ENCODE results near the gene SRCAP. TPM values are rescaled to one million over a fixed set of nuclear protein-coding genes. Genes with fewer than 3 reads are reported as not detected.
A peak's percentile ranks its signal among the peaks of the same experiment; 100 is the strongest.

SRCAP gene
- total RNA-seq, 1 experiment from 2014 or later, result 7.4 TPM

DNA sequence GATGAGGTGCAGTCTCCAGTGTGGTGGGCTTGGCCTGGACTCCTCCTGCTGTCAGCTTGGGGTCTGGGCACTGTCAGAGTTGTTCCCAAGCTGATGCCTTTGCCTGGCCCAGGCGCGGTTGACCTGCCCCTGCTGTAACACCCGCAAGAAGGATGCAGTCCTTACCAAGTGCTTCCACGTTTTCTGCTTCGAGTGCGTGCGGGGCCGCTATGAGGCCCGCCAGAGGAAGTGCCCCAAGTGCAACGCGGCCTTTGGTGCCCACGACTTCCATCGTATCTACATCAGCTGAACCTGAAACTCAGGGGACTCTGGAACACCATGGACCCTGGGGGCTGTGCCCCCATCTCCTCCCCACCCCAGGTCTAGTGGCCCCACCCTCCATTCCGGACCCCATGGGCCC is 74.9 kb downstream of the SRCAP start:
- H3K27me3 ChIP-seq (ENCODE audit: control insufficient read depth, insufficient read depth, low read length), result no peaks in the 10 kb centered on the region
- DNase-seq, result no peak
- H3K4me3 ChIP-seq (ENCODE audit: insufficient read depth, low read depth, low read length), result no peak overlapping the region
- peaks cover 32% of the 10 kb centered on the region for H3K36me3 ChIP-seq (replicated peaks; ENCODE audit: control insufficient read depth, insufficient read depth, low read length)

DNA sequence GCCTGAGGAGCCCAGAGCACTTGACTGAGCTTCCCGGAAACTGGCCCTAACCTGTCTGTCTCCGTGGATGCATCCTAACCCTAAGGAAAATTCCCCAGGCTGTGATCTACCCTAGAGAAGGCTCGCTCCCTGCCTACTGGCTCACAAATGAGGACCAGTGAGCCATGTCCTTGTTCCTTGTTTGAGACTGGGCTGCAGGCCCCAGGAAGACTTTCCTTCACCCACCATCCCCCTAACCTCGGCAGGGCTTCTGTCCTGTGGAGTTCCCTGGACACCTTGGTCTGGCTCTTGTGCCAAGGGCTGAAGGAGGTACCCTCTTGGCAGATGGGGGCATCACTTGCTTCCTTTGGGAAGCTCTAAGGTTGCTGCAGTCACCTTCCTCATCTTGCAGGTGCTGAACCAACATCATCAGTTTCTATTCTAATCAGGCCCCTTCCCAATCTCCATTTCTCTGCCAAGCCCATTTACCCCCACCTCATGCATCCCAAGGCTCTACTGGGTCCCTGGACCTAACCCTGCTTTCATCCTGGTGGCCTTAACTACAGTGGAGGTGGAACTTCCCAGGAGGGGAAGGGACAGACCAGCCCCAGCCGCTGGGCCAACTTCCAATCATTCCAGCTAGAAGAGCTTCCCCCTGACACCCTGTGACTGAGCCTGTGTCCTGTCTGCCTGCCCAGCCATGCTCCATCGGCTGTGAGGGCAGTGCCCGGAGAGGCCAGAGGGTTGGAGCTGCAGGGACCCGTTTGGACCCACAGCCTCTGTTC is 75.6 kb downstream of the SRCAP start:
- no peak for DNase-seq
- peak overlapping the region; percentile 67 for H3K4me3 ChIP-seq (ENCODE audit: insufficient read depth, low read depth, low read length)

DNA sequence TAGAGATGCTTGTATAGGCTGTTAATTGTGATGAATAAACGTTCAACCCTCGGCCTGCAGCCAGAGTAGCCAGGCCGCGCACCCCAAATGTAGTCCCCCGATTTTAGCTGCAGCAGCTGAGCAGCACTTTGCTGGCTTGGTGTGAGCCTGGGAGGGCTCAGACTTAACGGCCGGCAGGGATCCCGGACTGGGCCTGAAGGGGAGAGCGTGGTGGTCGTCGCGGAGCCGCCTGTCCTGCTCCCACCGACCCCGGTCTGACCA is 76.1 kb downstream of the SRCAP start:
- no peak for DNase-seq
- peaks cover 22% of the 10 kb centered on the region for H3K36me3 ChIP-seq (replicated peaks; ENCODE audit: control insufficient read depth, insufficient read depth, low read length)
- H3K27me3 ChIP-seq (ENCODE audit: control insufficient read depth, insufficient read depth, low read length), result no peaks in the 10 kb centered on the region
- peak overlapping the region; percentile 67 for H3K4me3 ChIP-seq (ENCODE audit: insufficient read depth, low read depth, low read length)

More for the DNA sequence above, 75.6 kb downstream of the SRCAP start:
- Histone ChIP-seq H3K36me3 (replicated peaks; ENCODE audit: control insufficient read depth, insufficient read depth, low read length) (peaks cover 24% of the 10 kb centered on the region), H3K27me3 (ENCODE audit: control insufficient read depth, insufficient read depth, low read length) (no peaks in the 10 kb centered on the region)

DNA sequence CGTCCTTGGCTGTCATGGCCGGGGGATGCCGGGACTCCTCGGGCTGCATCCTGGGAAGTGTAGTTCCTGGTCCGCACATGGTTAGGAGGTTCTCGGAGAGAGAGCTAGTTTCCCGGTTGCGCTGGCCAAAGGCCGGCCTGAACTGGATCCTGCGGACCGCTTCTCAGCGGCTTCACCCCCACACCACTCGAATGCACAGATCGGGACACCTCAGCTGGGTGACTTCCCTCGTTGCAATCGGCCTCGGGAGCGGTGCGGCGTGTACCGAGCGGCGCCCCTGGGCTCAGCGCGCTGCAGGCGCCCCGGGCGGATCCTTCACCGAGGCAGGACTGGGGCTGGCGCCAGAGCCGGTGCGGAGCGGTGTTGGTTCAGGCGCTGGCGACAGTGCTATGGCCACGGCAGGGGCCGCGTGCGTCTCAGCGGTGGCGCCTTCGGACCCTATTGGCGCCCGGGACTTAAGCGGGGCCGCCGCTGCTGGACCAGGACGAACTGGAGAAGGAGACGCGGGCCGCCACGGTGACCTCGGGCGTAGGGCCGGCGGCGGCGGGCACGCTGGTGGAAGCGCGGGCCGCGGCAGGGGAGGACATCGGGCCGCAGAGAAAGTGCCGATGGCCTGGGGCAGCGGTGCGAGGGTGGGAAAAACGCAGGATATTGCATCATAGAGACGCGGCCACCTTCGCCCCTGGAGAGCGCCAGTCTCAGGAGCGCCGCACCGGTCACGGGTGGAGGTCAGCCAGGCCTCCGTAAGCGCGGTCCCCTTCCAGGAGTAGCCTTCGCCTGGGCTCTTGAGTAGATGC is 76.6 kb downstream of the SRCAP start:
- Histone ChIP-seq H3K4me3 (ENCODE audit: insufficient read depth, low read depth, low read length) (peak overlapping the region; percentile 67), H3K27me3 (ENCODE audit: control insufficient read depth, insufficient read depth, low read length) (no peaks in the 10 kb centered on the region), H3K36me3 (replicated peaks; ENCODE audit: control insufficient read depth, insufficient read depth, low read length) (peaks cover 19% of the 10 kb centered on the region)
- peak; percentile 99 for DNase-seq

DNA sequence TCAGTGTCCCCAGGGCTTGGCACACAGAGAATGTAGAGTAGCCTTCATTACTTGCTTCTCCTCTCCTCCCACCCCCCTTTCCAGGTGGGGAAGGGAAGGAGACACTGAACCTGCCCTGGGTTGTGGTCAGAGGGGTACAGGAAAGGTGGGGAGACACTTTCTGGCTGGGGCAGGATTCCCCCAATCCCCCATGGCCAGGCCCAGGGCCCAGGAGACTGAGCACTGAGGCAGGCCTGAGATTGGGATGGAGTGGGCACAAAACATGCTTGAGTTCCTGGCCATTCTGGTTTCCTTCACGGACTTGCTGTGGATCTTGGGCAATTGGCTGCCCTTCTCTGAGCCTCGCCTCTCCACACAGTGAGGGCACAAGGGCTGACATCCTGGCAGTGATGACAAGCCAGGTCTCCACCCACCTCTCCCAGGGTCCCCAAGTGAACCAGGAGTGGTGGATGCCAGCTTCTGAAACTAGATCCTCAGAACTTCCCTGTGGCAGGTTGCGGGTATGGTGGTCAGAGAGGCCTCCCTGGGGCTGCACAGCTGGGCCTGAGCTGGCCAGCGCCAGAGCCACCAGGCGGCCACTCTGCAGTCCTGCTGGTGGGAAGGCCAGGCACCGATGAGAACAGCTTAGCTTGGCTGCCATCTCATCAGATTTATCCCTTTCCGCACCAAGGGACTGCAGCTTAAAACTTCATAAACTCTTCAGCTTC is 78.8 kb downstream of the SRCAP start:
- no peaks in the 10 kb centered on the region for H3K27me3 ChIP-seq (ENCODE audit: control insufficient read depth, insufficient read depth, low read length)
- H3K36me3 ChIP-seq (replicated peaks; ENCODE audit: control insufficient read depth, insufficient read depth, low read length), result peaks cover 8% of the 10 kb centered on the region
- no peak overlapping the region for H3K4me3 ChIP-seq (ENCODE audit: insufficient read depth, low read depth, low read length)
- DNase-seq, result no peak

DNA sequence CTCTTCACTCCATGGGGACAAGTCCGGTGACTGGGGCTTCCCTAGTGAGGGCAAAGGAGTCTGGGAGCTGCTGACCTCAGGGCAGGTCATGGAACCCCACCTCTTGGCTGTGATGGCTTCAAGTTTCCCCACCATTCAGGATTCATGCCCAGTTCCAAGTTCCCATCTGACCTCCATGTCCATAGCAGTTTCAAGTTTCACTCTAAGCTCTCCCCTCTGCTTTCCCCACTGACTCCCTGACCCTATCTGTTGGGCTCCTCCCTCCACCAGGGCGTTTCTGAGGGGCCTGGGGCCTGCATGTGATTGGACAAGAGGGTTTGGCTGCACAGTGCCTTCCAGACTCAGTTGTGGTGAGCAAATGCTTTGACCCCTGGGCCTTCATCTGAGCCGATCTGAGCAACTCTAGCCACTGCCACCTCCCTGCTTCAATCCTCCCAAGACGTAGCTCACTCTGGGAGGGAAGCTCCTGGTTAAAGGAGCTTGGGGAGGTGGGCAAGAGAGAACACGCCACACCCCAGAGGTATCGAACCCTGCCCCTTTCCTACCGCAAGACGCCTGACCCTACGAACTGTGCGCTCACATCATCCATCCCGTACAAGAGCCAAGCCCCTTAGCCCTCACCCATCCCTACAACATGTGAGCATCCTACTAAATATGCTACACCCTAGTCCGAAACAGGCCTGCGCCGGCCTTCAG is 79.7 kb downstream of the SRCAP start:
- DNase-seq, result peak; percentile 77
- Histone ChIP-seq H3K27me3 (ENCODE audit: control insufficient read depth, insufficient read depth, low read length) (no peaks in the 10 kb centered on the region), H3K4me3 (ENCODE audit: insufficient read depth, low read depth, low read length) (no peak overlapping the region), H3K36me3 (replicated peaks; ENCODE audit: control insufficient read depth, insufficient read depth, low read length) (peaks cover 9% of the 10 kb centered on the region)

DNA sequence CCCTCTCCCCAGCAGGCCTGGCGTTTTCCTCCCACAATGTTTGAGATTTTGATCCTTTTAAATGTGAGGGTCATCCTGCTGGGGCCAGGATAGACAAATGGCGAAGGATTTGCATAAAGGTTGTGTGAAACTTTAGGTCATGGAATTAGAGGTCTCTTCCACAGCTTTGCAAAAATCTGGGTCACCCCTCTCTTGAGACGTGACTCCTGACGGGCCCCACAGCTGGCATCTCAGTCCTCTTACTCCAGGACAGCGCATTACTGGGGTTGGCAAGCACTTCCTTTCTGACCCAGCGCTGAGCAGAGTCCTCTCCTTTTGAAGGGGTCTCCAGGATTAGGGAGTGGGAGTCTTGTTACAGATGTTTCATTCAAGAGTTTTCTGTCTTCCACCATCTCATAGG is 80.6 kb downstream of the SRCAP start:
- H3K36me3 ChIP-seq (replicated peaks; ENCODE audit: control insufficient read depth, insufficient read depth, low read length), result peaks cover 8% of the 10 kb centered on the region
- no peak overlapping the region for H3K4me3 ChIP-seq (ENCODE audit: insufficient read depth, low read depth, low read length)
- no peaks in the 10 kb centered on the region for H3K27me3 ChIP-seq (ENCODE audit: control insufficient read depth, insufficient read depth, low read length)
- no peak for DNase-seq

DNA sequence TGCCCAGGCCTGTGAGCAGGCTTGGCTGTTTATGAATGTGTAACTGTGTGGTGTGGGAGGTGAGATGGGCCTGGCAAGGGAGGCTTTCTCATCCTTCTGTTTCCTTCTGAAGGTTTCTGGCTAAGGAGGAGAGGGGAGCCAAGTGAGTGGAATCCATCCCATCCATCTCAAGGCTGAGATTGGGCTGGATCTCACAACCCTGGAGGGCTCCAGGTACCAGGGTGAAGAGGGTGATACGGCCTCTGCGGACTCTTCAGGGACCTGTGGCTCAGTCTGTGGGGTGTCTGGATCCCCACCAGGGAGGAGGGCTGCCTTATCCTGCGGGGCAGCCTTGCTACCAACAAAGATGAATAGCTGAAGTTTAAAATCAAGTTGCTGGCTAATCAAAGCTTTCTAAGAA is 81.0 kb downstream of the SRCAP start:
- Histone ChIP-seq H3K27me3 (ENCODE audit: control insufficient read depth, insufficient read depth, low read length) (no peaks in the 10 kb centered on the region), H3K4me3 (ENCODE audit: insufficient read depth, low read depth, low read length) (no peak overlapping the region), H3K36me3 (replicated peaks; ENCODE audit: control insufficient read depth, insufficient read depth, low read length) (peaks cover 8% of the 10 kb centered on the region)
- DNase-seq, result no peak

DNA sequence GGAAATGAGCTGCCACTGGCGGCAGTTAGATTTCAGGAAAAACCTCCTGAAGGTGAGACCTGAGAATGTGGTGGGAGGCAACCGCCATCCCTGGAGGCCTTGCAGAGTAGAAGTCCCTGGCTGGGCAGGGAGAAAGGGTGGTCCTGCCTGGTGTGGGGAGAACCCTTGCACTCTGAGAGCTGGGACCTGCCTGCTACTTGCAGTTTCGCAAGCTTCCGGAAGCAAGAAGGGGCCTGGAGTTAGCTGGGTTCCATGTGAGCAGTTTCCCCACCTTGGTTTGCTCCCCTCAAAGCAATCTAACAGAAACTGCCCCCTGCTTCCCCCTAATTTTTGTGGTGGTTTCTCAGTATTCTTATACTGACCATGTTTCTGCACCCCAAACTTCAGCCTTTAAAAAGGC is 81.6 kb downstream of the SRCAP start:
- Histone ChIP-seq H3K4me3 (ENCODE audit: insufficient read depth, low read depth, low read length) (no peak overlapping the region), H3K36me3 (replicated peaks; ENCODE audit: control insufficient read depth, insufficient read depth, low read length) (peaks cover 8% of the 10 kb centered on the region), H3K27me3 (ENCODE audit: control insufficient read depth, insufficient read depth, low read length) (no peaks in the 10 kb centered on the region)
- no peak for DNase-seq

DNA sequence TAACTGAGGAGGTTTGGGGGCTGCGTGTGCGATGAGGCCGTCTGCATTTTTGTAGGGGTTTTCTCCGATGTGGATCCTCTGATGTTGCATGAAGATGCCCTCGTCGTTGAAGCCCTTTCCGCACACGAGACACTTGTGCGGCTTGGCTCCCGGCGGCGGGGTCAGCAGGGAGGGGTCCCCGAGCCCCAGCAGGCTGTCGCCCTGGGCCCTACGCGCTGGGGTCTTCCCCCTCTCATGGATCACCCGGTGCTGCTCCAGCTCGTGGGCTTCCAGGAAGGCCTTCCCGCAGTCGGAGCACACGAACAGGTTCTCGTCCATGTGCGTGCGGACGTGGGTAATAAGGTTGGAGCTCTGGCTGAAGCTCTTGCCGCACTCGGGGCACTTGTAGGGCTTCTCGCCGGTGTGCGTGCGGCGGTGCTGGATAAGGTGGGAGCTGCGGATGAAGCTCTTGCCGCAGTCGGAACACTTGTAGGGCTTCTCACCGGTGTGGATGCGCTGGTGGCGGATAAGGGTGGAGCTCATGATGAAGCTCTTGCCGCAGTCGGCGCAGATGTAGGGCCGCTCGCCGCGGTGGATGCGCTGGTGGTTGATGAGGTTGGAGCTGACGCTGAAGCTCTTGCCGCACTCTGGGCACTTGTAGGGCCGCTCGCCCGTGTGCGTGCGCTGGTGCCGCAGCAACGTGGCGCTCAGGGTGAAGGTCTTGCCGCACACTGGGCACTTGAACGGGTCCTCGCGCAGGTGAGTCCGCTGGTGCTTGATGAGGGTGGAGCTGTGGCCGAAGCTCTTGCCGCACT is 83.7 kb downstream of the SRCAP start:
- H3K4me3 ChIP-seq (ENCODE audit: insufficient read depth, low read depth, low read length), result no peak overlapping the region
- no peaks in the 10 kb centered on the region for H3K27me3 ChIP-seq (ENCODE audit: control insufficient read depth, insufficient read depth, low read length)
- peaks cover 8% of the 10 kb centered on the region for H3K36me3 ChIP-seq (replicated peaks; ENCODE audit: control insufficient read depth, insufficient read depth, low read length)
- no peak for DNase-seq

DNA sequence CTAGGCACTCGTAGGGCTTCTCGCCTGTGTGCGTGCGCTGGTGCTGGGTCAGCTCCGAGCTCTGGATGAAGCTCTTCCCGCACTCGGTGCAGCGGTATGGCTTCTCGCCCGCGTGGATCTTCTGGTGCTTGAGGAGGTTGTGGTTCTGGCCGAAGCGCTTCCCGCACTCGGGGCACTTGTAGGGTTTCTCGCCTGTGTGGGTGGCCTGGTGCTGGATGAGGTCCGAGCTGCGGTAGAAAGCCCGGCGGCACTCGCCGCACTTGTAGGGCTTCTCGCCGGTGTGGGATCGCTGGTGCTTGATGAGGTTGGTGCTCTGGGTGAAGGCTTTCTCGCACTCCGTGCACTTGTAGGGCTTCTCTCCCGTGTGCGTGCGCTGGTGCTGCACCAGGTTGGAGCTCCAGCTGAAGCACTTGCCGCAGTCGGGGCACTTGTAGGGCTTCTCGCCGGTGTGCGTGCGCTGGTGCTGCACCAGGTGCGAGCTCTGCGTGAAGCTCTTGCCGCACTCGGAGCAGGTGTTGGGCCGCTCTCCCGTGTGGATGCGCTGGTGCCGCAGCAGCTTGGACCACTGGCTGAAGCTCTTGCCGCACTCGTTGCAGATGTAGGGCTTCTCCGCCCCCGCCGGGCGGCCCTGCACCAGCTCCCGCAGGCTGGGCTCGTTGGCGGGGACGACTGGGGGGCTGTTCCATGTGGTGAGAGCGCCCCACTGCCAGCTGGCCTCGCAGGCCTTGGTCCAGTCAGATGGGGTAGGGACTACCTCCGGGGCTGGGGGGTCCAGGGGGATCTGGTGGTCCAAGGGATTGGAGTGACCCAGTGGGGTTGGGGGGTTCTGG is 84.5 kb downstream of the SRCAP start:
- no peak for DNase-seq
- Histone ChIP-seq H3K36me3 (replicated peaks; ENCODE audit: control insufficient read depth, insufficient read depth, low read length) (peaks cover 8% of the 10 kb centered on the region), H3K4me3 (ENCODE audit: insufficient read depth, low read depth, low read length) (no peak overlapping the region), H3K27me3 (ENCODE audit: control insufficient read depth, insufficient read depth, low read length) (no peaks in the 10 kb centered on the region)

DNA sequence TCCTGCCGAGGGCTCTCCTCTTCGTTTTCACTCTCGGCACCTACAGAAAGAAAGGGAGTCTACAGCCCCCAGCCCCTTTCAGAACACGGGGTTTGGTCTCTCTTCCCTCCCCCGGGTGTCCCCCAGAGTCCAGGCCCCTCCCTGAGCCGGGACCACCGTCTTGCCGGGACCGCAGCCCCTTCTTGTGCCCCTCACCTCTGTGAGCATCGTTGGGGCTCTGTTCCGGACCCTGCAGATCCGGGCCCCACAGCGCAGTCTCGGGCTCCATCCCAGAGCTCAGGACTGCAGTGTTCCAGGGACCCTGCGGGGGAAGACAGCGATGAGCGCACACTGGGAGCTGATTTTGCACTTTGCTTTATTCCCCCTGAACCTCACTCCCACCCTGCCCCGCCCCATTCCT is 85.2 kb downstream of the SRCAP start:
- H3K4me3 ChIP-seq (ENCODE audit: insufficient read depth, low read depth, low read length), result no peak overlapping the region
- H3K36me3 ChIP-seq (replicated peaks; ENCODE audit: control insufficient read depth, insufficient read depth, low read length), result peaks cover 8% of the 10 kb centered on the region
- no peak for DNase-seq
- no peaks in the 10 kb centered on the region for H3K27me3 ChIP-seq (ENCODE audit: control insufficient read depth, insufficient read depth, low read length)

Measured in H7 (cell line).